ENCODE data around the gene AQP4.

AQP4 gene

DNA sequence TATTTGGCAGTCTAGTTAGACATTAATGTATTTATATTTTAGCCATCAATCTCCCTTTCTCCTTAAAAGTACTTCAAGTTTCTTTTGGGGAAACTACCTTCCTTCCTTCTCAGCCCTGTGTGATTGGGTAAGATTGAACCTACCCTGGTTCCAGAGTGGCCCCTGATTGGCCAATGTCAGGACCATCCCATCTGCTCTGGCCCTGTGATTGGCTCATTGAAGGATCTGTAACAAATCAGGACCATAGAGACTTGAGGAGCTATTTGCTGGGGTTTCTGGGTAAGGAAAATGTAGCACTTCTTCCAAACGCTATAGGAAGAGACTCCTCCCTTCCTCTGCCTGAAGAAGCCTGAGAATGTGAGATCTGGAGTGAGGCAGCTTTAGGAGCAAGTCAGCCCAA lies 59.3 kb downstream of the AQP4 start:
- TF ChIP-seq, protein P1, sequence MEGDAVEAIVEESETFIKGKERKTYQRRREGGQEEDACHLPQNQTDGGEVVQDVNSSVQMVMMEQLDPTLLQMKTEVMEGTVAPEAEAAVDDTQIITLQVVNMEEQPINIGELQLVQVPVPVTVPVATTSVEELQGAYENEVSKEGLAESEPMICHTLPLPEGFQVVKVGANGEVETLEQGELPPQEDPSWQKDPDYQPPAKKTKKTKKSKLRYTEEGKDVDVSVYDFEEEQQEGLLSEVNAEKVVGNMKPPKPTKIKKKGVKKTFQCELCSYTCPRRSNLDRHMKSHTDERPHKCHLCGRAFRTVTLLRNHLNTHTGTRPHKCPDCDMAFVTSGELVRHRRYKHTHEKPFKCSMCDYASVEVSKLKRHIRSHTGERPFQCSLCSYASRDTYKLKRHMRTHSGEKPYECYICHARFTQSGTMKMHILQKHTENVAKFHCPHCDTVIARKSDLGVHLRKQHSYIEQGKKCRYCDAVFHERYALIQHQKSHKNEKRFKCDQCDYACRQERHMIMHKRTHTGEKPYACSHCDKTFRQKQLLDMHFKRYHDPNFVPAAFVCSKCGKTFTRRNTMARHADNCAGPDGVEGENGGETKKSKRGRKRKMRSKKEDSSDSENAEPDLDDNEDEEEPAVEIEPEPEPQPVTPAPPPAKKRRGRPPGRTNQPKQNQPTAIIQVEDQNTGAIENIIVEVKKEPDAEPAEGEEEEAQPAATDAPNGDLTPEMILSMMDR (conservative IDR thresholded peaks at IDR 0.05; ENCODE audit: control insufficient read depth, insufficient read depth, low read depth, low read length), result no peak

DNA sequence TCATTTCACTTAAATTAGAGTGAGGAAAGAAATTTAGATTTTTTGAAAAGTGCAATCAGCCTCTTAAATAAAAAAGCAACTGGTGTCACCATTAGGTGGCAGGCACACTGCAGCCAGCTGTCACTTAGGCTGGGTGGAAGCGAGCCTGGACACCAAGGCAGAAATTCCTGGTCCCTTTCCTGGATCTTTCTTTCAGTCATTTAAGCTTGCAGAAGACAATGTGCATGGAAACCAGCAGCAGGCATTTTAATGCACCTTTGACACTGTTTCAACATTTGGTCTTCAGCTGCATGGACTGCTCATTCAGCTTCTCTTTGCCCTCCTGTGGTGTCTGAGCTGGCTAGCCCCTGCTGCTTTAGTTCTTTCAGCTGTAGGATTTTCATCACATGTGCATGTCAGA lies 61.0 kb downstream of the AQP4 start:
- TF ChIP-seq, protein P1 (conservative IDR thresholded peaks at IDR 0.05; ENCODE audit: control insufficient read depth, insufficient read depth, low read depth, low read length), result no peak

More for the DNA sequence above, 59.3 kb downstream of the AQP4 start:
- no peak overlapping the region for H3K4me3 ChIP-seq (ENCODE audit: control insufficient read depth, low read depth, low read length)
- DNase-seq (ENCODE audit: low read depth), result no peak

DNA sequence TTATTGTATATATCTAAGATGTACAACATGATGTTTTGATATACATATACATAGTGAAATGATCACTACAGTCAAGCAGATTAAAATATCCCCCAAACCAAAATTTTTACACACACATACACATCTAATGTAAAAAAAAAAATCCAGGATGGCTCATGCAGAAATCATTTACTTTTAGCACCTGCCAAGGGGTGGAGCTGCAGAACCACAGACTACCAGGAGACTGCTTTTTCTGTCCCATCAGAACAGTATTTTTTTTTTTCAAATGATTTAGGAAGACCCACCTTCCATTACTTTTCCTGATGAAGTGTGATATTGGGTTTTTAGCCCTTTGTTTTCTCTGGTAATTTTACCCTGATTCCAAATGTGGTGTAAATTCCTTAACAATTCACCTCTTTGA lies 61.9 kb downstream of the AQP4 start:
- DNase-seq (ENCODE audit: low read depth), result no peak
- TF ChIP-seq, protein P1 (conservative IDR thresholded peaks at IDR 0.05; ENCODE audit: control insufficient read depth, insufficient read depth, low read depth, low read length), result no peak
- H3K4me3 ChIP-seq (ENCODE audit: control insufficient read depth, low read depth, low read length), result no peak overlapping the region

More for the DNA sequence above, 61.0 kb downstream of the AQP4 start:
- no peak for DNase-seq (ENCODE audit: low read depth)
- no peak overlapping the region for H3K4me3 ChIP-seq (ENCODE audit: control insufficient read depth, low read depth, low read length)

DNA sequence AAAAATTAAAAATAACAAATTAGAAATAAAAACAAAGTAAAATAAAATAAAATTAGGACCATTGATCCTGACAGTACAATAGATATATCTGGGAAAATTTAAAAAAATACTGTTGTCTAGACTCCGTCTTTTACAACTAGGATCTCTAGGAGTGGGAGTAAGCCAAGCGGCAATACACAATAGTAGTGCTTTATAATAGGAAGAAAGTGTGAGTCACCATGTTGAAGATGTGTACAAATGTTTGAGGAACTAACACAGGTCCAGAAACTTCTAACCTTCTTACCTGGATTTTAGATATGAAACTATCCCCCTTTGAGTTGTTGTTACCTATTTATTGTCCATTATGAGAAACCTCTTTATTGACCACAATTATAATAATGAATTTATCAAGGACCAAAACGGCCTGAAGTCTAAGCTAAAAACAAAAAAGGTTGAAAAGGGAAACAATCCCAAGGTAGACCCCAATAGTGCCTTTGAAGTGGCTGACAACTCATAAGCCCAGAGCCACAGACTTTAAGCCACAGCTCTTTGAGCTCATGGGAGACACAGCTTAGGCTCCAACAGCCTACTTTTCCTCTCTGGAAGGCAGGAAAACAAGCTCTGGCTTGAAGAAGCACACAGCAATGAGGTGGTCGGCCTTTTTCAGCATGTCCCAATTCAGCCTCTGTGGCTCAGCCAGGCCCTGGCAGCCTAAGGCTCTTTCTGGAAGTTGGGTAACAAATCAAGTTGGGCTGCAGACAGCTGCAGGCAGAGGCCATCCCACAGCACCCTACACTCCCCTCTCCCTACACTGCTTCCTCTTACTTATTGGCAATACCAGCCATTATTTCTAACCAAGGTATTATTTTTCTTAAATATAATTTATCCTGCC lies 62.9 kb downstream of the AQP4 start:
- DNase-seq (ENCODE audit: low read depth), result no peak
- H3K4me3 ChIP-seq (ENCODE audit: control insufficient read depth, low read depth, low read length), result no peak overlapping the region
- TF ChIP-seq, protein P1 (conservative IDR thresholded peaks at IDR 0.05; ENCODE audit: control insufficient read depth, insufficient read depth, low read depth, low read length), result no peak
